Gastrocnemius medialis (tissue), 4 donors: Measurements from ENCODE around the gene PCNX2.

Experiments used
- POLR2A ChIP-seq, 2 donors: fragments of 450-650 bp; IDR thresholded peaks; one replicate each; pipeline ENCODE4 v1.6.1; 2017; ENCODE audit warnings: antibody characterized with exemption in 2 of 2, mild to moderate bottlenecking in 2 of 2, moderate library complexity in 2 of 2
- TF ChIP-seq, protein P1 (sequence below), 5 experiments: fragments of 450-650 bp in 3 of 5; fragments of 200-600 bp in 2 of 5; sonication (generic) in 2 of 5; IDR thresholded peaks in 4 of 5; conservative IDR thresholded peaks in 1 of 5; 1 replicate in 4 of 5; 2 replicates in 1 of 5; pipeline ENCODE4 v1.5.1; 2016 to 2019; ENCODE audit warnings: antibody characterized with exemption in 5 of 5, mild to moderate bottlenecking in 3 of 5, moderate library complexity in 3 of 5

DNA sequence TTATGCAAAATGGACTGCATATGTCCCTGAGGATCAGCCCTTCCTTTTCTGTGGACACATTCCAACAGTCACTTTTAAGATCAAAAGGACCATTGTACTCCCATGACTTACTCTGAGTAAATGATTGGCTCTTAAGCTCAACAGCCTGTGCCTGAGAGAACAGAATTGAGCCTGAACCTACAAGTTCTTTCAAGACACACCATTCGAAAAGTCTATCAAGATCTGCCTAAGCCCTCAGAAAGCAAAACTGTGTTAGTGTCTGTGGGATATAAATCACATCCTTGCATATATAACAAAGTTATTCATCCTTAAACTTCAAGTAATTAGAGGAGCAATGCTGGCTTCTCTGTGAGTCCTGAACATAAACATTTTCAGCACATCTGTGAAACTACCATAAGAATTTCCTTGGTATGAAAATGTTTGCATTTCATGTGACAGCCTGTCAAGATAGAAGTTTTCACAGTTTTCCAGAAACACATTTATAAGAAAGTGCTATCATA lies 41.6 kb downstream of the PCNX2 start:
- TF ChIP-seq, protein P1, sequence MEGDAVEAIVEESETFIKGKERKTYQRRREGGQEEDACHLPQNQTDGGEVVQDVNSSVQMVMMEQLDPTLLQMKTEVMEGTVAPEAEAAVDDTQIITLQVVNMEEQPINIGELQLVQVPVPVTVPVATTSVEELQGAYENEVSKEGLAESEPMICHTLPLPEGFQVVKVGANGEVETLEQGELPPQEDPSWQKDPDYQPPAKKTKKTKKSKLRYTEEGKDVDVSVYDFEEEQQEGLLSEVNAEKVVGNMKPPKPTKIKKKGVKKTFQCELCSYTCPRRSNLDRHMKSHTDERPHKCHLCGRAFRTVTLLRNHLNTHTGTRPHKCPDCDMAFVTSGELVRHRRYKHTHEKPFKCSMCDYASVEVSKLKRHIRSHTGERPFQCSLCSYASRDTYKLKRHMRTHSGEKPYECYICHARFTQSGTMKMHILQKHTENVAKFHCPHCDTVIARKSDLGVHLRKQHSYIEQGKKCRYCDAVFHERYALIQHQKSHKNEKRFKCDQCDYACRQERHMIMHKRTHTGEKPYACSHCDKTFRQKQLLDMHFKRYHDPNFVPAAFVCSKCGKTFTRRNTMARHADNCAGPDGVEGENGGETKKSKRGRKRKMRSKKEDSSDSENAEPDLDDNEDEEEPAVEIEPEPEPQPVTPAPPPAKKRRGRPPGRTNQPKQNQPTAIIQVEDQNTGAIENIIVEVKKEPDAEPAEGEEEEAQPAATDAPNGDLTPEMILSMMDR (IDR thresholded peaks at IDR 0.05 in 4 of 5, conservative IDR thresholded peaks at IDR 0.05 in 1 of 5) = no peak
- TF ChIP-seq POLR2A (IDR thresholded peaks at IDR 0.05) = no peak
